ENCODE measurements around the gene SPEN.

SPEN gene

GRCh38 chr1:15928971-15929965 lies 81.8 kb downstream of the SPEN start:
- no peak overlapping the region for H3K4me3 ChIP-seq (ENCODE audit: low read length in 2 of 2)
- no peaks in the 10 kb centered on the region for H3K27me3 ChIP-seq (ENCODE audit: control insufficient read depth in 1 of 2, insufficient read depth in 2 of 2, low read length in 2 of 2)
- no peaks in the 10 kb centered on the region for H3K9me3 ChIP-seq (ENCODE audit: control insufficient read depth in 2 of 2, low read length in 2 of 2)
- peaks cover 2% of the 10 kb centered on the region for H3K4me1 ChIP-seq (ENCODE audit: control insufficient read depth, insufficient read depth, low read length)
- H3K36me3 ChIP-seq (ENCODE audit: control insufficient read depth in 2 of 2, insufficient read depth in 2 of 2, low read length in 2 of 2), result peaks cover 53 to 70% of the 10 kb centered on the region in 2 donors
- no peak overlapping the region for H3K9ac ChIP-seq (ENCODE audit: low read length in 2 of 2)
- H3K27ac ChIP-seq (ENCODE audit: low read length), result no peak overlapping the region

- H3K9me3 ChIP-seq (ENCODE audit: control insufficient read depth in 2 of 2, low read length in 2 of 2), result no peaks in the 10 kb centered on the region
- no peak overlapping the region for H3K9ac ChIP-seq (ENCODE audit: low read length in 2 of 2)
- no peak overlapping the region for H3K27ac ChIP-seq (ENCODE audit: low read length)
- no peaks in the 10 kb centered on the region for H3K4me1 ChIP-seq (ENCODE audit: control insufficient read depth, insufficient read depth, low read length)
- H3K36me3 ChIP-seq (ENCODE audit: control insufficient read depth in 2 of 2, insufficient read depth in 2 of 2, low read length in 2 of 2), result peaks cover 67 to 76% of the 10 kb centered on the region in 2 donors
- H3K4me3 ChIP-seq (ENCODE audit: low read length in 2 of 2), result no peak overlapping the region
- no peaks in the 10 kb centered on the region for H3K27me3 ChIP-seq (ENCODE audit: control insufficient read depth in 1 of 2, insufficient read depth in 2 of 2, low read length in 2 of 2)
These were observed 83.9 kb downstream of the SPEN start for GRCh38 chr1:15931401-15931800.

GRCh38 chr1:15931884-15932283 lies 84.4 kb downstream of the SPEN start:
- Histone ChIP-seq H3K9ac (ENCODE audit: low read length in 2 of 2) (no peak overlapping the region), H3K9me3 (ENCODE audit: control insufficient read depth in 2 of 2, low read length in 2 of 2) (no peaks in the 10 kb centered on the region), H3K27me3 (ENCODE audit: control insufficient read depth in 1 of 2, insufficient read depth in 2 of 2, low read length in 2 of 2) (no peaks in the 10 kb centered on the region), H3K27ac (ENCODE audit: low read length) (no peak overlapping the region), H3K36me3 (ENCODE audit: control insufficient read depth in 2 of 2, insufficient read depth in 2 of 2, low read length in 2 of 2) (peaks cover 67 to 77% of the 10 kb centered on the region in 2 donors), H3K4me1 (ENCODE audit: control insufficient read depth, insufficient read depth, low read length) (no peaks in the 10 kb centered on the region), H3K4me3 (ENCODE audit: low read length in 2 of 2) (no peak overlapping the region)

- H3K27me3 ChIP-seq (ENCODE audit: control insufficient read depth in 1 of 2, insufficient read depth in 2 of 2, low read length in 2 of 2), result no peaks in the 10 kb centered on the region
- no peak overlapping the region for H3K9ac ChIP-seq (ENCODE audit: low read length in 2 of 2)
- H3K27ac ChIP-seq (ENCODE audit: low read length), result no peak overlapping the region
- H3K4me3 ChIP-seq (ENCODE audit: low read length in 2 of 2), result no peak overlapping the region
- peaks cover 67 to 81% of the 10 kb centered on the region in 2 donors for H3K36me3 ChIP-seq (ENCODE audit: control insufficient read depth in 2 of 2, insufficient read depth in 2 of 2, low read length in 2 of 2)
- no peaks in the 10 kb centered on the region for H3K9me3 ChIP-seq (ENCODE audit: control insufficient read depth in 2 of 2, low read length in 2 of 2)
- H3K4me1 ChIP-seq (ENCODE audit: control insufficient read depth, insufficient read depth, low read length), result no peaks in the 10 kb centered on the region
These were observed 85.1 kb downstream of the SPEN start for GRCh38 chr1:15932612-15933011.

- Histone ChIP-seq H3K9me3 (ENCODE audit: control insufficient read depth in 2 of 2, low read length in 2 of 2) (no peaks in the 10 kb centered on the region), H3K36me3 (ENCODE audit: control insufficient read depth in 2 of 2, insufficient read depth in 2 of 2, low read length in 2 of 2) (peaks cover 63 to 80% of the 10 kb centered on the region in 2 donors)
These were observed 86.2 kb downstream of the SPEN start for GRCh38 chr1:15933684-15934083.

GRCh38 chr1:15934211-15935055 lies 86.9 kb downstream of the SPEN start:
- Histone ChIP-seq H3K27ac (ENCODE audit: low read length) (no peak overlapping the region), H3K9me3 (ENCODE audit: control insufficient read depth in 2 of 2, low read length in 2 of 2) (no peaks in the 10 kb centered on the region), H3K4me1 (ENCODE audit: control insufficient read depth, insufficient read depth, low read length) (peaks cover 9% of the 10 kb centered on the region), H3K4me3 (ENCODE audit: low read length in 2 of 2) (no peak overlapping the region), H3K36me3 (ENCODE audit: control insufficient read depth in 2 of 2, insufficient read depth in 2 of 2, low read length in 2 of 2) (peaks cover 58 to 75% of the 10 kb centered on the region in 2 donors), H3K27me3 (ENCODE audit: control insufficient read depth in 1 of 2, insufficient read depth in 2 of 2, low read length in 2 of 2) (no peaks in the 10 kb centered on the region), H3K9ac (ENCODE audit: low read length in 2 of 2) (no peak overlapping the region)

More at GRCh38 chr1:15933684-15934083, 86.2 kb downstream of the SPEN start:
- Histone ChIP-seq H3K27me3 (ENCODE audit: control insufficient read depth in 1 of 2, insufficient read depth in 2 of 2, low read length in 2 of 2) (no peaks in the 10 kb centered on the region), H3K27ac (ENCODE audit: low read length) (no peak overlapping the region), H3K4me1 (ENCODE audit: control insufficient read depth, insufficient read depth, low read length) (peaks cover 2% of the 10 kb centered on the region), H3K9ac (ENCODE audit: low read length in 2 of 2) (no peak overlapping the region), H3K4me3 (ENCODE audit: low read length in 2 of 2) (no peak overlapping the region)

GRCh38 chr1:15935056-15935950 lies 87.8 kb downstream of the SPEN start:
- H3K4me1 ChIP-seq (ENCODE audit: control insufficient read depth, insufficient read depth, low read length), result peaks cover 11% of the 10 kb centered on the region
- no peak overlapping the region for H3K4me3 ChIP-seq (ENCODE audit: low read length in 2 of 2)
- H3K27ac ChIP-seq (ENCODE audit: low read length), result no peak overlapping the region
- H3K9me3 ChIP-seq (ENCODE audit: control insufficient read depth in 2 of 2, low read length in 2 of 2), result no peaks in the 10 kb centered on the region
- no peak overlapping the region for H3K9ac ChIP-seq (ENCODE audit: low read length in 2 of 2)
- H3K27me3 ChIP-seq (ENCODE audit: control insufficient read depth in 1 of 2, insufficient read depth in 2 of 2, low read length in 2 of 2), result no peaks in the 10 kb centered on the region
- H3K36me3 ChIP-seq (ENCODE audit: control insufficient read depth in 2 of 2, insufficient read depth in 2 of 2, low read length in 2 of 2), result peaks cover 53 to 70% of the 10 kb centered on the region in 2 donors

- peaks cover 11% of the 10 kb centered on the region for H3K4me1 ChIP-seq (ENCODE audit: control insufficient read depth, insufficient read depth, low read length)
- H3K27me3 ChIP-seq (ENCODE audit: control insufficient read depth in 1 of 2, insufficient read depth in 2 of 2, low read length in 2 of 2), result no peaks in the 10 kb centered on the region
- no peaks in the 10 kb centered on the region for H3K9me3 ChIP-seq (ENCODE audit: control insufficient read depth in 2 of 2, low read length in 2 of 2)
- no peak overlapping the region for H3K4me3 ChIP-seq (ENCODE audit: low read length in 2 of 2)
- peaks cover 50 to 72% of the 10 kb centered on the region in 2 donors for H3K36me3 ChIP-seq (ENCODE audit: control insufficient read depth in 2 of 2, insufficient read depth in 2 of 2, low read length in 2 of 2)
- H3K9ac ChIP-seq (ENCODE audit: low read length in 2 of 2), result no peak overlapping the region
- H3K27ac ChIP-seq (ENCODE audit: low read length), result no peak overlapping the region
These were observed 88.5 kb downstream of the SPEN start for GRCh38 chr1:15936025-15936424.

GRCh38 chr1:15937146-15937545 lies 89.6 kb downstream of the SPEN start:
- Histone ChIP-seq H3K4me1 (ENCODE audit: control insufficient read depth, insufficient read depth, low read length) (peaks cover 13% of the 10 kb centered on the region), H3K9ac (ENCODE audit: low read length in 2 of 2) (no peak overlapping the region), H3K9me3 (ENCODE audit: control insufficient read depth in 2 of 2, low read length in 2 of 2) (no peaks in the 10 kb centered on the region), H3K4me3 (ENCODE audit: low read length in 2 of 2) (no peak overlapping the region), H3K27me3 (ENCODE audit: control insufficient read depth in 1 of 2, insufficient read depth in 2 of 2, low read length in 2 of 2) (no peaks in the 10 kb centered on the region), H3K36me3 (ENCODE audit: control insufficient read depth in 2 of 2, insufficient read depth in 2 of 2, low read length in 2 of 2) (peaks cover 47 to 71% of the 10 kb centered on the region in 2 donors), H3K27ac (ENCODE audit: low read length) (no peak overlapping the region)

GRCh38 chr1:15937706-15938168 lies 90.2 kb downstream of the SPEN start:
- Histone ChIP-seq H3K36me3 (ENCODE audit: control insufficient read depth in 2 of 2, insufficient read depth in 2 of 2, low read length in 2 of 2) (peaks cover 50 to 69% of the 10 kb centered on the region in 2 donors), H3K27ac (ENCODE audit: low read length) (no peak overlapping the region), H3K4me3 (ENCODE audit: low read length in 2 of 2) (no peak overlapping the region), H3K27me3 (ENCODE audit: control insufficient read depth in 1 of 2, insufficient read depth in 2 of 2, low read length in 2 of 2) (no peaks in the 10 kb centered on the region), H3K4me1 (ENCODE audit: control insufficient read depth, insufficient read depth, low read length) (peaks cover 16% of the 10 kb centered on the region), H3K9me3 (ENCODE audit: control insufficient read depth in 2 of 2, low read length in 2 of 2) (no peaks in the 10 kb centered on the region), H3K9ac (ENCODE audit: low read length in 2 of 2) (no peak overlapping the region)
